Neural crest cell (in vitro differentiated cells): ENCODE results near the gene TMEM175. TPM values are rescaled to one million over a fixed set of nuclear protein-coding genes. Genes with fewer than 3 reads are reported as not detected.

Experiments used
- DNase-seq: peaks from one replicate; pipeline ENCODE4 v3.0.0; 2021; ENCODE audit warnings: low read depth, mixed read lengths, low spot score
- H3K27ac Mint-ChIP-seq: one replicate; pipeline ENCODE4 v1.8.0; 2021; ENCODE audit warnings: mild to moderate bottlenecking, mixed read lengths; ENCODE audit not compliant: unreplicated experiment
- H3K27me3 Mint-ChIP-seq: 2 replicates; pipeline ENCODE4 v1.8.0; 2021; ENCODE audit warnings: low read depth, mild to moderate bottlenecking, mixed read lengths
- H3K36me3 Mint-ChIP-seq: 2 replicates; pipeline ENCODE4 v1.8.0; 2021; ENCODE audit warnings: low read depth, mild to moderate bottlenecking, mixed read lengths
- H3K4me1 Mint-ChIP-seq: 2 replicates; pipeline ENCODE4 v1.8.0; 2021; ENCODE audit warnings: mixed read lengths
- H3K4me3 Mint-ChIP-seq: one replicate; pipeline ENCODE4 v1.8.0; 2021; ENCODE audit warnings: mild to moderate bottlenecking, mixed read lengths
- H3K9me3 Mint-ChIP-seq: 2 replicates; pipeline ENCODE4 v1.8.0; 2021; ENCODE audit warnings: mixed read lengths
- total RNA-seq: library from RNA; stranded (reverse); gene quantifications from 2 replicates; pipeline ENCODE4 v1.2.1, GENCODE V29; 2021
- TF ChIP-seq, protein P1 (sequence below): fragments of 200-600 bp; sonication (generic); conservative IDR thresholded peaks from 2 replicates; pipeline ENCODE4 v1.5.0; 2021; ENCODE audit warnings: antibody characterized with exemption, mild to moderate bottlenecking

Gene TMEM175
- total RNA-seq, 1 donor from 2014 or later = 15.2 TPM

DNA sequence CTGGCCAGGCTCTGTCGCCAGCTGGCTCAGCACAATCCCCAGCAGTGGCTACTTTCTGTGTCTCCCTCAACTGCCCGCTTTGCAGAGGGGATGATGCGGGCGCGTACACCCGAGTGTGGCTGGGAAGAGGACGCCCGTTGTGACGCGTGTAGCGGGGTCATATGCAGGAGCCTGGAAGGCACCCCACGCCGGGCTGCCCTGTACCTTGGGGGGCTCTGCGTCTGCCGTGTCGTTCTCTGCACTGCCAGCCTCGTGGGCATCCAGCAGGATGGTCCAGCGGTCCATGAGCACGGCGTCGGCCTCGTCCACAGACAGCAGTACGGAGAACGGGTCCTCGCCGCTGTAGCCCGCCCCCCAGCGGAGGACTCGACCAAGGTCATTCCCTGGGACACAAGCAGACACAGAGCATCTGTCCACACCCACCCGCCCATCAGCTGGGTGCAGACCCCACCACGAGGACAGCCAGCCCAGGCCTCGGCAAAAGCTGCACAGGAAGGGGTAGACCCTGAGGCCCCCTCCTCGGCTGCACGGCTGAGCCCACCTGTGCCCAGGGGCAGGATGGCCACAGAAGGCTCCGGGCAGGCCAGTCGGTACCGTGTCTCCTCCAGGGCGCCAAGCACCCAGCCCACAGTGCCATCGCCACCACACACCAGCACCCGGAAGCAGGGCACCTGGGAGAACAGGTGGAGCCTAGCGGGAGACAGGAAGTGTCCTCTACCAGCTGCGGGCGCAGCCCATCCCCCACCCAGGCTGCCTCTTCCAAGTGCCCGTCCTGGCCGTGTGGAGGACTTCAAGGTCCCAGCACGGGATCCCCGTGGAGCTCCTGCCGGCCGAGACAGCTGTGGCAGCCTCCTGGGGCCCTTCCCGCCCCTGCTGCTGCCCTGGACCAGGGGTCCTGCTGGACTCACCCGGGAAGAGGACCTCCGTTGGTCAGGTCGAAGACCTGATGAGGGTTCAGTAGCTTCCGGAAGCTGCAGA, 30.3 kb downstream of the TMEM175 start:
- Mint-ChIP-seq H3K4me1 (no peaks in the 10 kb centered on the region), H3K27ac (no peak overlapping the region), H3K4me3 (no peak overlapping the region), H3K36me3 (no peaks in the 10 kb centered on the region), H3K9me3 (no peaks in the 10 kb centered on the region), H3K27me3 (no peaks in the 10 kb centered on the region)
- no peak for DNase-seq
- TF ChIP-seq, protein P1, sequence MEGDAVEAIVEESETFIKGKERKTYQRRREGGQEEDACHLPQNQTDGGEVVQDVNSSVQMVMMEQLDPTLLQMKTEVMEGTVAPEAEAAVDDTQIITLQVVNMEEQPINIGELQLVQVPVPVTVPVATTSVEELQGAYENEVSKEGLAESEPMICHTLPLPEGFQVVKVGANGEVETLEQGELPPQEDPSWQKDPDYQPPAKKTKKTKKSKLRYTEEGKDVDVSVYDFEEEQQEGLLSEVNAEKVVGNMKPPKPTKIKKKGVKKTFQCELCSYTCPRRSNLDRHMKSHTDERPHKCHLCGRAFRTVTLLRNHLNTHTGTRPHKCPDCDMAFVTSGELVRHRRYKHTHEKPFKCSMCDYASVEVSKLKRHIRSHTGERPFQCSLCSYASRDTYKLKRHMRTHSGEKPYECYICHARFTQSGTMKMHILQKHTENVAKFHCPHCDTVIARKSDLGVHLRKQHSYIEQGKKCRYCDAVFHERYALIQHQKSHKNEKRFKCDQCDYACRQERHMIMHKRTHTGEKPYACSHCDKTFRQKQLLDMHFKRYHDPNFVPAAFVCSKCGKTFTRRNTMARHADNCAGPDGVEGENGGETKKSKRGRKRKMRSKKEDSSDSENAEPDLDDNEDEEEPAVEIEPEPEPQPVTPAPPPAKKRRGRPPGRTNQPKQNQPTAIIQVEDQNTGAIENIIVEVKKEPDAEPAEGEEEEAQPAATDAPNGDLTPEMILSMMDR = no peak

DNA sequence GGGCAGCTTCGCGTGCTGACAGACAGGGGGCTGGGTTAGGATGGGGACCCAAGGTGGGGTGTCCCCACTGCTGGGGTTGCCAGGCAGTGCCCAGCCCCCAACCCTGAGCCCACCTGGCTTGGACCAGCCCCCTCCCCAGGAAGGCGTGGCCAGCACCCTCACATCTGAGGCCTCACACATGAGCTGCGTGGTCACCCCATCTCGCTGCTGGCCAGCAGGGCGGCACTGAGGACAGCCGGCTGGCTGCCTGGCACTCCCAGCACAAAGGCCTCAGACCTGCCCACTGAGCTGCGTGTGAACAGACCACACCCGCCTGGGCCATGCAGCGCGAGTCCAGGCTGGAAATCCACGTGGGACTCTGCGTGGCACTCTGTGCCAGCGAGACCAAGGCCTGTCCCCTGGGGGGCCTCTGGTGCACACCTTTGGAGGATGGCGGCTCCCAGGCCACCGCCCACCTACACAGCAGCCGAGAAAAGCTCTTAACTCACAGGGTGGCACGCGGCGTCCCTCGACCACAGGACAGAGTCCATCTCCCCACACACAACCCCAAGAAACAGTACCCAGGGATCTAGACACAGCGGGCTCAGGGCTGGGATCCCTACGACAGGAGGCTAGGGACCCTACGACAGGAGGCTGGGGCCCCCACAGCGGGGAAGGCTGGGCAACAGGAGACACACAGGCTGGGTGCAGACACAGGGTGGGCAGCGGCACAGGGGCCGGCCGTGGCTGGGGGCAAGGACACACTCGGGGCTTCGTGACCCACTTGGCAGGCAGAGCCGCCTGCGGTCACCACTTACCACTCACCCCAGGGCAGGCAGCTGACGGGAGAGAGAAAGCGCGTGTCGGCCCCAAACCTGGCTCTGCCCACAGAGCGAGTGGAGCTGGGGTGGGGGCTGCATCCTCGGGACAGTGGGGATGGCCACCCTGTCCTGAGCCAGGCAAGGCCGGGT, 31.3 kb downstream of the TMEM175 start:
- no peak for DNase-seq
- H3K4me3 Mint-ChIP-seq = no peak overlapping the region
- TF ChIP-seq, protein P1 = no peak
- no peaks in the 10 kb centered on the region for H3K9me3 Mint-ChIP-seq
- no peaks in the 10 kb centered on the region for H3K36me3 Mint-ChIP-seq
- H3K4me1 Mint-ChIP-seq = no peaks in the 10 kb centered on the region
- no peak overlapping the region for H3K27ac Mint-ChIP-seq
- no peaks in the 10 kb centered on the region for H3K27me3 Mint-ChIP-seq

DNA sequence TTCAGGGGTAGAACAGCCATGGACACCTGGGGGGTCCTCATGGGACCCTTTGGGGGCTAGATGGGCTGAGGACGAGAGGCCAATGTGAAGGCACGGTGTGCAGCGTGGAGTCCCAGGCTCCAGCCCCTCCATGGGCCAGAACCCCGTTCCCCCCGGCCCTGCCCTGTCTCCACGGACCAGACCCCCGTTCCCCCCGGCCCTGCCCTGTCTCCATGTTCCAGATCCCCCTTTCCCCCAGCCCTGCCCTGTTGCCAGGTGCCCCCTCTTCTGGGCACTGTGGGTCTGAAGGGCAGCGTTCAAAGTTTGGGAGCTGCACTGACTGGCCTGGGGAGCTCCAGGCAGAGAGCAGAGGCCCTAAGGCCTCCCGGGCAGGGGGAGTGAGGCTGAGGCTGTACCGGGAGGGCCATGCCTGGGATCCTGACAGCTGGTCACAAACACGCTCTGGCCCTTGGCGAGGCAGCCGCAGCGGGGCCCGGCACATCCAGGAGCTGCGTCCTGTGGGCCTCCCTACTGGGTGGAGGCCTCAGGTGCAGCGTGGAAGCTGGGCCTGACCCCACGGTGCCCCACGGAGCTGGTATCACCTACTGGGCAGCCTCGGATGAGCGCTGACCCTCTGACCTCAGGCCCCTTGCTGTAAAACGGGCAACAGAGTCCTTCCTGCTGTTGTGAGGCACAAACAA, 32.2 kb downstream of the TMEM175 start:
- Mint-ChIP-seq H3K9me3 (no peaks in the 10 kb centered on the region), H3K27ac (no peak overlapping the region)
- DNase-seq = no peak

DNA sequence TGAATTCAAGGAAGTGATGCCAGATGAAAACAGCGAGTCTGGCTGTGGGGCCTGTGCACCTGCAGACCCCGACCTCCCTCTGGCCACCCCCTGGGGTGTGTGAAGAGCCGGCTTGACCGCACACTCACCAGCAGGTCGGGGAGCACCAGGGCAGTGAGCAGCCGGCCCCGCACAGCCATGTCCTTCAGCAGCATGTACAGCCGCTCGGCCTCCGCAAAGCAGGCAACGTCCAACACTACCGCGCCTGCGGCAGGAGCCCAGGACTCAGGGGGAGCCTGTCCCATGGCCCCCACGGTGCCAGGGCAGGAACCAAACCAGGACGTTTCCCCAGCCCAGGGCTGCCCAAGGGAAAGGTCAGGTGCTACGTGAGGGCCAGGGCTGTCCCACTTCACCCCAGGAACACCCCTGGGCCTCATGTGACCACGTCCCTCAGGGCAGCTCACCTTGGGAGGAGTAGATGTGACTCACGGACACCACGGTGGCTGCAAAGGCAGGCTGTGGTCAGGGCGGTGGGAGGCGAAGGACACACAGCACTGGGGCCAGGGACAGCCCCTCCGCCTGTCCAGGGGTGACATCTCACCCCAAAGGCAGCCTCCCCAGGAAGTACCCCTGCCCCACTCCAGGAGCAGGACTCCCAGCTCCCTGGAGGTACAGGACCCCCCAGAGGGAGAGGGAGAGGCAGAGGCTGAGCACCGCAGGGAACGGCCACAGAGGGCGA, 32.9 kb downstream of the TMEM175 start:
- Mint-ChIP-seq H3K36me3 (no peaks in the 10 kb centered on the region), H3K9me3 (no peaks in the 10 kb centered on the region), H3K27ac (no peak overlapping the region), H3K4me3 (no peak overlapping the region), H3K27me3 (no peaks in the 10 kb centered on the region), H3K4me1 (no peaks in the 10 kb centered on the region)
- DNase-seq = no peak
- TF ChIP-seq, protein P1 = no peak

More for the DNA sequence above, 32.2 kb downstream of the TMEM175 start:
- no peaks in the 10 kb centered on the region for H3K4me1 Mint-ChIP-seq
- TF ChIP-seq, protein P1 = no peak
- no peak overlapping the region for H3K4me3 Mint-ChIP-seq
- no peaks in the 10 kb centered on the region for H3K36me3 Mint-ChIP-seq
- no peaks in the 10 kb centered on the region for H3K27me3 Mint-ChIP-seq
